GM12891 (cell line): Measurements from ENCODE around the gene VCX.

Experiments
- POLR2A ChIP-seq: IDR thresholded peaks from 2 replicates; pipeline ENCODE4 v1.6.1; 2011; ENCODE audit warnings: low read depth, low read length, control low read depth
- POLR2AphosphoS5 ChIP-seq: IDR thresholded peaks from 2 replicates; pipeline ENCODE4 v1.6.1; 2011; ENCODE audit warnings: low read depth, low read length, control low read depth
- SPI1 ChIP-seq: IDR thresholded peaks from 2 replicates; pipeline ENCODE4 v1.6.1; 2011; ENCODE audit warnings: low read depth, low read length, control low read depth
- TAF1 ChIP-seq: IDR thresholded peaks from 2 replicates; pipeline ENCODE4 v1.6.1; 2011; ENCODE audit warnings: low read depth, low read length, control low read depth

- TF ChIP-seq POLR2A (no peak), SPI1 (no peak), POLR2AphosphoS5 (no peak), TAF1 (no peak)
These were observed 41.3 kb upstream of the VCX start for GRCh38 chrX:7801711-7802110.
